Sigmoid colon (tissue), 7 donors: ENCODE measurements around the gene ADGRG3. TPM values are rescaled to one million over a fixed set of nuclear protein-coding genes. Genes with fewer than 3 reads are reported as not detected.

Experiments
- DNase-seq: peaks from one replicate; pipeline ENCODE4 v3.0.0-alpha.2; 2019
- H3K27ac ChIP-seq, 4 donors: fragments of 200-600 bp; sonication (generic); one replicate each; pipeline ENCODE4 v1.5.1; 2016 to 2019; ENCODE audit warnings: mild to moderate bottlenecking in 1 of 4
- H3K27me3 ChIP-seq, 3 donors: fragments of 200-600 bp; sonication (generic); one replicate each; pipeline ENCODE4 v1.5.1; 2019; ENCODE audit warnings: mild to moderate bottlenecking in 1 of 3
- H3K36me3 ChIP-seq, 4 donors: fragments of 200-600 bp; sonication (generic); one replicate each; pipeline ENCODE4 v1.5.1; 2016 to 2019
- H3K4me1 ChIP-seq, 4 donors: fragments of 200-600 bp; sonication (generic); one replicate each; pipeline ENCODE4 v1.5.1; 2017 to 2019
- H3K4me3 ChIP-seq, 4 donors: fragments of 200-600 bp; sonication (generic); one replicate each; pipeline ENCODE4 v1.5.1; 2017 to 2019; ENCODE audit warnings: mild to moderate bottlenecking in 2 of 4, moderate library complexity in 1 of 4
- H3K9me3 ChIP-seq, 4 donors: fragments of 200-600 bp in 3 of 4; sonication (generic) in 3 of 4; one replicate each; pipeline versions ENCODE4 v1.5.1 to v1.6.1; 2013 to 2019
- CTCF ChIP-seq, 4 experiments: fragments of 450-650 bp in 3 of 4; fragments of 200-600 bp in 1 of 4; IDR thresholded peaks; one replicate each; pipeline ENCODE4 v1.5.1; 2016 to 2019; ENCODE audit warnings: antibody characterized with exemption in 4 of 4, mild to moderate bottlenecking in 3 of 4, moderate library complexity in 2 of 4
- EP300 ChIP-seq, 4 donors: sonication (generic); formaldehyde crosslinking; IDR thresholded peaks; one replicate each; pipeline ENCODE4 v1.6.1; 2017; ENCODE audit warnings: antibody characterized with exemption in 4 of 4
- POLR2A ChIP-seq, 2 donors: fragments of 450-650 bp; IDR thresholded peaks; one replicate each; pipeline ENCODE4 v1.6.1; 2016; ENCODE audit warnings: antibody characterized with exemption in 2 of 2, mild to moderate bottlenecking in 2 of 2, moderate library complexity in 2 of 2
- POLR2AphosphoS5 ChIP-seq, 4 donors: sonication (generic); formaldehyde crosslinking; IDR thresholded peaks; one replicate each; pipeline ENCODE4 v1.6.1; 2017; ENCODE audit warnings: antibody characterized with exemption in 4 of 4
- WGBS, 2 donors: extraction: QIAGEN DNeasy Blood & Tissue Kit; methylation state at CpG; one replicate each; pipeline ENCODE4 v1.1.7; 2013; 5-methylcytosine and 5-hydroxymethylcytosine counted together
- intact Hi-C: fragments of 100-400 bp; cut with DNase I; formaldehyde crosslinking; loops from one replicate; pipeline ENCODE4 v1.15.1; 2023
- polyA plus RNA-seq, 3 donors: library from polyadenylated mRNA; stranded (reverse); fragments of 200-250 nt; gene quantifications; one replicate each; pipeline ENCODE4 v1.2.3, GENCODE V29; 2013
- total RNA-seq, 4 donors: library from RNA; depleted of rRNA; stranded (reverse); fragments of >200 nt; gene quantifications; one replicate each; pipeline ENCODE4 v1.1.0, GENCODE V29; 2016
- donor health status: healthy with polysubstance abuse.
- donor health status: Bipolar disorder and iron deficiency.
- donor health status: healthy.

ADGRG3 gene
- total and polyA plus RNA-seq, 7 donors = 0.69 to 6.6 (median 3.6) TPM

- DNase-seq = no peak
- WGBS, 2 donors = 74 to 76% methylated on average over 2 of the region's 2 CpGs
- TF ChIP-seq POLR2A (IDR thresholded peaks at IDR 0.05) = no peak
- no peak overlapping the region for H3K27ac ChIP-seq
- no peaks in the 10 kb centered on the region for H3K4me1 ChIP-seq
- no peaks in the 10 kb centered on the region for H3K36me3 ChIP-seq
- intact Hi-C loops = no loop called here
- no peak overlapping the region for H3K4me3 ChIP-seq
- no peaks in the 10 kb centered on the region for H3K9me3 ChIP-seq
- peaks cover 0 to 25% (median 0%) of the 10 kb centered on the region in 3 donors for H3K27me3 ChIP-seq
These were observed 24.5 kb downstream of the ADGRG3 start for GRCh38 chr16:57692636-57693035.

GRCh38 chr16:57693550-57693949 is 25.4 kb downstream of the ADGRG3 start:
- H3K36me3 ChIP-seq = no peaks in the 10 kb centered on the region
- intact Hi-C loops = no loop called here
- H3K4me3 ChIP-seq = no peak overlapping the region
- H3K9me3 ChIP-seq = no peaks in the 10 kb centered on the region
- H3K27ac ChIP-seq = no peak overlapping the region
- H3K27me3 ChIP-seq = peaks cover 0 to 24% (median 0%) of the 10 kb centered on the region in 3 donors
- no peak for TF ChIP-seq EP300 (IDR thresholded peaks at IDR 0.05)
- 34 to 71% methylated on average over 4 of the region's 4 CpGs for WGBS, 2 donors
- H3K4me1 ChIP-seq = no peaks in the 10 kb centered on the region
- no peak for DNase-seq

GRCh38 chr16:57694231-57694724 is 26.2 kb downstream of the ADGRG3 start:
- Histone ChIP-seq H3K36me3 (no peaks in the 10 kb centered on the region), H3K9me3 (no peaks in the 10 kb centered on the region), H3K27ac (no peak overlapping the region), H3K27me3 (peaks cover 0 to 18% (median 0%) of the 10 kb centered on the region in 3 donors), H3K4me1 (no peaks in the 10 kb centered on the region), H3K4me3 (peak overlapping the region in 1 of 4 donors; percentile 26)
- no peak for TF ChIP-seq POLR2AphosphoS5 (IDR thresholded peaks at IDR 0.05)
- intact Hi-C loops = no loop called here
- 37 to 61% methylated on average over 10 of the region's 10 CpGs for WGBS, 2 donors
- DNase-seq = peak; percentile 46

- no peak for DNase-seq
- Histone ChIP-seq H3K36me3 (no peaks in the 10 kb centered on the region), H3K9me3 (no peaks in the 10 kb centered on the region), H3K4me3 (peak within 1 kb of the TSS in 1 of 4 donors; percentile 26), H3K27ac (no peak within 1 kb of the TSS), H3K4me1 (no peaks in the 10 kb centered on the region), H3K27me3 (peaks cover 0 to 11% (median 0%) of the 10 kb centered on the region in 3 donors)
- TF ChIP-seq POLR2AphosphoS5 (IDR thresholded peaks at IDR 0.05) = no peak
- TF ChIP-seq CTCF (IDR thresholded peaks at IDR 0.05) = no peak
- TF ChIP-seq POLR2A (IDR thresholded peaks at IDR 0.05) = no peak
- no peak for TF ChIP-seq EP300 (IDR thresholded peaks at IDR 0.05)
- WGBS, 2 donors = 32 to 36% methylated on average over 8 of the region's 8 CpGs
- intact Hi-C loops = no loop called here
These were observed 26.9 kb downstream of the ADGRG3 start, which contains the start of gene DRC7 for GRCh38 chr16:57694725-57695679. Gene DRC7, plus strand, starts transcription at chr16:57694806. Its CDS starts 3,144 bp downstream, at chr16:57697950.

GRCh38 chr16:57695680-57696069 is 27.6 kb downstream of the ADGRG3 start:
- Histone ChIP-seq H3K9me3 (no peaks in the 10 kb centered on the region), H3K4me1 (no peaks in the 10 kb centered on the region), H3K27ac (no peak overlapping the region), H3K4me3 (no peak overlapping the region), H3K27me3 (peaks cover 0 to 5% (median 0%) of the 10 kb centered on the region in 3 donors), H3K36me3 (no peaks in the 10 kb centered on the region)
- intact Hi-C loops = no loop called here
- TF ChIP-seq POLR2AphosphoS5 (IDR thresholded peaks at IDR 0.05) = no peak
- no peak for TF ChIP-seq POLR2A (IDR thresholded peaks at IDR 0.05)
- no peak for TF ChIP-seq CTCF (IDR thresholded peaks at IDR 0.05)
- no peak for TF ChIP-seq EP300 (IDR thresholded peaks at IDR 0.05)
- DNase-seq = no peak
- WGBS, 2 donors = 73 to 81% methylated on average over 5 of the region's 5 CpGs

- Histone ChIP-seq H3K9me3 (no peaks in the 10 kb centered on the region), H3K36me3 (no peaks in the 10 kb centered on the region), H3K27me3 (no peaks in the 10 kb centered on the region), H3K4me3 (no peak overlapping the region), H3K27ac (no peak overlapping the region), H3K4me1 (no peaks in the 10 kb centered on the region)
- TF ChIP-seq EP300 (IDR thresholded peaks at IDR 0.05) (no peak), CTCF (IDR thresholded peaks at IDR 0.05) (no peak), POLR2AphosphoS5 (IDR thresholded peaks at IDR 0.05) (no peak), POLR2A (IDR thresholded peaks at IDR 0.05) (no peak)
- 92 to 93% methylated on average over 7 of the region's 7 CpGs for WGBS, 2 donors
- peak; percentile 35 for DNase-seq
- intact Hi-C loops = no loop called here
These were observed 28.1 kb downstream of the ADGRG3 start for GRCh38 chr16:57696240-57696639.
